Body of pancreas (tissue), 4 donors: ENCODE results near the gene GRID2.

ENCODE experiments used
- POLR2A ChIP-seq, 3 donors: fragments of 450-650 bp; IDR thresholded peaks; one replicate each; pipeline ENCODE4 v1.6.1; 2016; ENCODE audit warnings: antibody characterized with exemption in 3 of 3, mild to moderate bottlenecking in 2 of 3
- TF ChIP-seq, protein P1 (sequence below), 7 experiments: fragments of 450-650 bp in 4 of 7; fragments of 200-600 bp in 3 of 7; sonication (generic) in 3 of 7; IDR thresholded peaks; one replicate each; pipeline ENCODE4 v1.5.1; 2016 to 2019; ENCODE audit warnings: antibody characterized with exemption in 7 of 7

DNA sequence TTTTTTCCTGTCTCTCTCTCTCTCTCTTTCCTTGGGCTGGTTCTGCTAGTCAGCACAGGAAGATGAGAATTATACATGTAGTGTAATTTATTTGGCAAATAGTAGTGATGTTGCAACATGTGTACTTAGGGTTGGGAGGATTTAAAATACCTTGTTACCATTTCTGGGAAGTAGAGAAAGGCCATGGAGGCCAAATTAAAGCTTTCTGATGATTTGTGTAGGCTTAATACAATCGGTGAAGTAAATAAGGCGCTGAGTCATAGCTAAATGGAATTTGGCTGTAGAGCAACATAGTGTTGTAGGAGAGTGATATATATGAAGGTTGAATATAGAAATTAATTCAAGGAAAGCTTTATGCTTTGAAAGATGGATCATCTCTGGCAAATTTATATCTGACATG lies 295.3 kb downstream of the GRID2 start:
- TF ChIP-seq, protein P1, sequence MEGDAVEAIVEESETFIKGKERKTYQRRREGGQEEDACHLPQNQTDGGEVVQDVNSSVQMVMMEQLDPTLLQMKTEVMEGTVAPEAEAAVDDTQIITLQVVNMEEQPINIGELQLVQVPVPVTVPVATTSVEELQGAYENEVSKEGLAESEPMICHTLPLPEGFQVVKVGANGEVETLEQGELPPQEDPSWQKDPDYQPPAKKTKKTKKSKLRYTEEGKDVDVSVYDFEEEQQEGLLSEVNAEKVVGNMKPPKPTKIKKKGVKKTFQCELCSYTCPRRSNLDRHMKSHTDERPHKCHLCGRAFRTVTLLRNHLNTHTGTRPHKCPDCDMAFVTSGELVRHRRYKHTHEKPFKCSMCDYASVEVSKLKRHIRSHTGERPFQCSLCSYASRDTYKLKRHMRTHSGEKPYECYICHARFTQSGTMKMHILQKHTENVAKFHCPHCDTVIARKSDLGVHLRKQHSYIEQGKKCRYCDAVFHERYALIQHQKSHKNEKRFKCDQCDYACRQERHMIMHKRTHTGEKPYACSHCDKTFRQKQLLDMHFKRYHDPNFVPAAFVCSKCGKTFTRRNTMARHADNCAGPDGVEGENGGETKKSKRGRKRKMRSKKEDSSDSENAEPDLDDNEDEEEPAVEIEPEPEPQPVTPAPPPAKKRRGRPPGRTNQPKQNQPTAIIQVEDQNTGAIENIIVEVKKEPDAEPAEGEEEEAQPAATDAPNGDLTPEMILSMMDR (IDR thresholded peaks at IDR 0.05) = no peak
- TF ChIP-seq POLR2A (IDR thresholded peaks at IDR 0.05) = no peak
